Activated naive CD8-positive, alpha-beta T cell treated with anti-CD3 and anti-CD28 coated beads, Interleukin-2, amount 10 ng/mL, durations not matched to agents 7 days and 5 days (primary cell): ENCODE results near the gene DEGS2. TPM values are rescaled to one million over a fixed set of nuclear protein-coding genes. Genes with fewer than 3 reads are reported as not detected.
A peak's percentile ranks its signal among the peaks of the same experiment; 100 is the strongest.

Experiments
- ATAC-seq: fragments of 150-1000 bp; cut with Tn5 transposase; one replicate; pipeline ENCODE4 v1.10.0; 2021; ENCODE audit warnings: low read depth, moderate library complexity
- POLR2A ChIA-PET: fragments of 350-600 bp; sonication (Branson Sonifier 250); formaldehyde crosslinking; loops from one replicate; lab custom pipeline; 2021; ENCODE audit warnings: antibody characterized with exemption; lab: Charles Lee
- DNase-seq: peaks from one replicate; pipeline ENCODE4 v3.0.0; 2021
- H3K27ac Mint-ChIP-seq: one replicate; pipeline ENCODE4 v1.8.0; 2022; ENCODE audit warnings: mild to moderate bottlenecking, mixed read lengths
- H3K27me3 Mint-ChIP-seq: one replicate; pipeline ENCODE4 v1.8.0; 2022; ENCODE audit warnings: mild to moderate bottlenecking, moderate library complexity, mixed read lengths
- H3K36me3 Mint-ChIP-seq: one replicate; pipeline ENCODE4 v1.8.0; 2021; ENCODE audit warnings: mild to moderate bottlenecking, mixed read lengths
- H3K4me1 Mint-ChIP-seq: one replicate; pipeline ENCODE4 v1.8.0; 2021; ENCODE audit warnings: mixed read lengths
- H3K4me3 Mint-ChIP-seq: one replicate; pipeline ENCODE4 v1.8.0; 2022; ENCODE audit warnings: mild to moderate bottlenecking, moderate library complexity, mixed read lengths
- H3K9me3 Mint-ChIP-seq: one replicate; pipeline ENCODE4 v1.8.0; 2021; ENCODE audit warnings: mixed read lengths
- microRNA-seq: library from miRNA; unstranded; fragments of <30 nt; microRNA quantifications from one replicate; pipeline ENCODE4 v1.2.0, GENCODE V29; 2022
- total RNA-seq, 2 experiments: library from RNA; stranded (reverse); gene quantifications; one replicate each; pipeline ENCODE4 v1.2.3, GENCODE V29; 2021

Gene DEGS2
- total RNA-seq, 2 experiments from 2014 or later = 0.14 to 0.28 TPM

DNA sequence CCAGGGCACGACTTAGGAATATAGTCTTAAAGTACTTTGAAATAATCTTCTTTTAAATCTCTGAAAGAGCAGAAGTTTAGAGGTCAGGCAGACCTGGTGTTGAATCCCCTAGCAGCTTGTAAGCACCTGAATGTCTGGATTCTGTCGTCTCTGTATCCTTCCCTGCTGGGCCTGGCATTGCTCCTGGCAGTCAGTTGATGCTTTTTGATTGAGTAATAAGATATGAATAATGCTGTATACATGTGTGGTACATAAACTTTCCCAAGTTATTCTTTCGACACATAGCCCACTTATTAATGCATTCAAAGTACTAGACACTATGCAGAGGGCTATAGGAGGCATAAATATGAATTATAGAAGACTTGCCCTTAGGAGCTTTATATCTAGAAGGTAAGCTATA lies 62.8 kb downstream of the DEGS2 start:
- H3K27ac Mint-ChIP-seq = peak overlapping the region; percentile 44
- H3K36me3 Mint-ChIP-seq = peaks cover 52% of the 10 kb centered on the region
- no peak for DNase-seq
- H3K27me3 Mint-ChIP-seq = no peaks in the 10 kb centered on the region
- H3K9me3 Mint-ChIP-seq = no peaks in the 10 kb centered on the region
- POLR2A ChIA-PET = interaction anchor here (1.3 to 2.6 kb wide), 4 partner anchors 10 to 30 kb away, joined by 4 to 8 read pairs (median 4); no protein-coding TSS in a partner anchor
- H3K4me3 Mint-ChIP-seq = peak overlapping the region; percentile 15
- no peak for ATAC-seq
- H3K4me1 Mint-ChIP-seq = peaks cover 79% of the 10 kb centered on the region

Small RNA genes within 50 kb of the gene (microRNA-seq; reads per million reads assigned to microRNA genes)
- gene MIR151B = 7.7 reads per million, percentile 6 among the genes with 10 or more reads in this experiment
- gene MIR342 = 24,198 reads per million, percentile 97 among the genes with 10 or more reads in this experiment

Other genes starting within 250 kb of the DEGS2 start
- gene EVL, start 94.2 kb downstream of the DEGS2 start, total RNA-seq = 1,000 to 10,000 TPM; 1,124 to 1,144 TPM
- gene YY1, start 79.5 kb upstream of the DEGS2 start, total RNA-seq = 10 to 100 TPM; 86.4 to 89.6 TPM
- gene SLC25A29, start 146.8 kb upstream of the DEGS2 start, total RNA-seq = 10 to 100 TPM; 17.3 to 18.1 TPM
- gene SLC25A47, start 163.7 kb upstream of the DEGS2 start, total RNA-seq = not detected
- gene WDR25, start 216.8 kb upstream of the DEGS2 start, total RNA-seq = 1 to 10 TPM; 6.1 to 8.4 TPM